Stimulated activated CD4-positive, alpha-beta T cell treated with anti-CD3 and anti-CD28 coated beads, TNF-alpha, amount 100 ng/mL, for 48 hours (primary cell): ENCODE data around the gene SUN5.

Experiments
- DNase-seq, 3 donors: peaks; one replicate each; pipeline ENCODE4 v3.0.0-alpha.2; 2020; ENCODE audit warnings: low read depth in 3 of 3

The SUN5 gene

GRCh38 chr20:32995802-32996201, 8.4 kb downstream of the SUN5 start:
- no peak for DNase-seq

DNA sequence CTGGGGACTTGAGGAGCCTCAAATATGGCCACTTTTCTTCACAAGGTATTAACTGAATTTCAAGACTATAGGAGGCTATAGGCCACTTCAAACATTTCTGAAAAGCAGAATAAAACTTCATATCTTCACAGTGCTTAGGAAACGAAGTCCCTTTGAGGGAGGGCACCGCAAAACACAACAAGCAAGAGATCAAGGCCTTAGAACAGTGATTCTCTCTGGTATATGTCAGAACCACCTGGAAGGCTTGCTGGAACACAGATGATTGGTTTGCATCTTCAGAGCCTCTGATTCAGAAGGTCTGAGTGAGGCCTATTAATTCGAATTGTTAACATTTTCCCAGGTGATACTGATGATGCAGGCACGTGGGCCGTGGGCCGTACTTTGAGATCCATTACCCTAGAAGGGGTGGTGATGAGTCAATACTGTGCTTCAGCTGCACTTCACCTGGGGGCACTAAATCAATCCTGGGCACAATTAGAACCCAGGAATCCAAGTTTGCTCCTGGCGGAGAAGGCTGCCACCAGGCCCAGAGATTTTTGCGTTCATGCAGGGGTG, 10.7 kb downstream of the SUN5 start:
- DNase-seq, result no peak

- DNase-seq, result no peak
These were observed 12.2 kb downstream of the SUN5 start for GRCh38 chr20:32991792-32992641.

DNA sequence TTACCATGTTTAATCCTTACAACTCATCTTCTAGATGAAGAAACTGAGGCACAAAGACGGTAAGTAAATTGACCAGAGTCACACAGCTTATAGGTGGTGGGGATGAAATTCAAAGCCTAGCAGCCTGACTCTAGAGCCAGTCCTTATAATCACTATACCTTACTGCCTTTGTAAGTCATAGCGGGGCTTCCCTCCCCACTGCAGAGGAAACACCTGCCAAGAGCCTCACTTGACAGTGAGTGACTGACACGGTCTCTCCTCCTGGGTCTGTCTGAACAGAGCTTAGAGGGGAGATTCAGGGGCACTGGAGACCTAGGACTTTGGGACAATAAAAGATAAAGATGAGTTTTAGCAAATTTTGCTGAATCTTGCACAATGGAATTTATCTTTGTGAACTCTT, 12.8 kb downstream of the SUN5 start:
- DNase-seq, result no peak

DNA sequence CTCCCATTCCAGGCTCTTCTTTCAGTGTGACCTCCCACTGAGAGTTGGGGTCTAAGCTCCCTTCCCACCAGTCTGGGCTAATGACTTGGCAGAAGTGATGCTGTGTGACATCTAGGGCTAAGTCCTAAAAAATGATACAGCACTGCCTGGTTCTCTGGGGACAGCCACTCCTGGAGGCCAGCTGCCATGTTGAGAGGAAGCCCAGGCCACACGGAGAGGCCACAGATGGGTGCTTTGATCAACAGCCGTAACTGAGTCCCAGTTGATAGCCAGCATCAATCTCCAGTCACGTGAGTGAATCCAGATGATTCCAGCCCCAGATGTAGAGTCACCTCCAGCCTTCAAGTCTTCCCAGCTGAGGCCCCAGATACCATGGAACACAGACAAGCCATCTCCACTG, 13.8 kb downstream of the SUN5 start:
- DNase-seq, result no peak

DNA sequence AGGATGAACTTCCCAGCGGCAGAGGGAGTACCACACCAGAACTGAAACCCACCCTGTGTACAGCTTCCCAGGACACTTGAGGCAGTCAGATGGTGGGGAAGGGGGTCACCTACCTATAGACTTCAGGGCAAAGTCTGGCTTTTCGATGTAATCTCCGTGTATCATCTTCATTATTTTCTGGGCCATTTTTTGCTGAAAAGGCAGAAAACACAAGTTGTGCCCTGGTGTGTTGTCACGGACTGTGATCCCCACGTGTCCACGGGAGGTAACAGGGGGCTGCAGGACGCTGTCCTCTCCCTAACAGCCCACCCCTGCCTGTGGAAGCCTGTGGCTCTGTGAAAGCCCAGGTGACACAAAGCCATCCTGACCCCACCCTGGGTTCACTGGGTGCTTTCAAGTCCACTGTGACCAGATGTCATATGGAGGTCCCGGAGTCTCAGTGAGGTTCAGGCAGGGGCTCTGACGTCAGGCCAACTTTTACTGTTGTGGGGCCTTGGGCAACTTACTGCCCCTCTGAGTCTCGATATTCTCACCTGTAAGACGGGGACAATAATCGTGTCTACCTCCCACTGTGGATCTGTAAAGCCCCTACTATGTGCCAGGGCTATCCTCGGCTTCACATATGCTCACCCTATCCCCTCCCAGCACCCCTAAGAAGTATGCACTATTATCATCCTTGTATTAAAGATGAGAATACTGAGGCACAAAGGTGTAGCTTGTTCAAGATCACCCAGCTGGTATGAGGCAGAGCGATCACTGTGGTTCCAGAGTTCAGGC, 14.5 kb downstream of the SUN5 start:
- no peak for DNase-seq

DNA sequence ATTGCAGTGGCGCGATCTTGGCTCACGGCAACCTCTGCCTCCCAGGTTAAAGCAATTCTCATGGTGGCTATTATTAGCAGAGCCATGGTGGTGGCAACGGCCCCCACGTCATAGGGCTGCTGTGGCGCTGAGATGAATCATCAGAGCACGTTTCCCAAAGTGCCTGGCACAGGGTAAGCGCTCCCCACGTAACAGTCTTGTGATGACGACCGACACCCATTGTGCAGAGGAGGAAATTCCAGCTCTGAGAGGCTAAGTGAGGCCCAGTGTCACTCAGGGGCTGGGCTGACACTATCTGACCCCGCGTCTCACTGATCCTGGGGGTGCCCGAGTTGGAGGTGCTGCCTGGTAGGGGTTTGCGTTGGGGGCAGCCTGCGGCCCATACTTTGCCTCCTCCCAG, 16.2 kb downstream of the SUN5 start:
- no peak for DNase-seq

GRCh38 chr20:32987044-32987825, 17.0 kb downstream of the SUN5 start:
- no peak for DNase-seq

- no peak for DNase-seq
These were observed 17.8 kb downstream of the SUN5 start for GRCh38 chr20:32986331-32986966.

DNA sequence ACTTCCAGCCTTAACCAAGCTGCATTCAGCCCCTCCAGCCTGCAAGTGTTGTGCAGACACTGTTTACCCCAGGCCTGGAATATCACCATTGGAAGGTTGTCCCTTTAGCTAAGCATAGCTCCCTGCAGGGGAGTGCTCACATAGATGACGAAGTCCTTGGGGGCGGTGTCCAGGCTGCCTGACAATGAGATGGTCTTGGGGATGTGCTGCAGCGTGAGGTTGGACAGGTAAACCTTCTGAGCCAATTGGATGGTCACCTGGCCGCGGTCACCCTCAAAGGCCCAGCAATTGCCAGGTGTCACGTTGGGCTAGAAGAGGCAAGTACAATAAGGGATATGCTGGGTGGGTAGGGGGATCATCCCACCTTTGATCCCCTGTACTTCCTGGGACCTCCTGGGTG, 18.6 kb downstream of the SUN5 start:
- no peak for DNase-seq

GRCh38 chr20:32984631-32985354, 19.4 kb downstream of the SUN5 start:
- DNase-seq, result no peak

DNA sequence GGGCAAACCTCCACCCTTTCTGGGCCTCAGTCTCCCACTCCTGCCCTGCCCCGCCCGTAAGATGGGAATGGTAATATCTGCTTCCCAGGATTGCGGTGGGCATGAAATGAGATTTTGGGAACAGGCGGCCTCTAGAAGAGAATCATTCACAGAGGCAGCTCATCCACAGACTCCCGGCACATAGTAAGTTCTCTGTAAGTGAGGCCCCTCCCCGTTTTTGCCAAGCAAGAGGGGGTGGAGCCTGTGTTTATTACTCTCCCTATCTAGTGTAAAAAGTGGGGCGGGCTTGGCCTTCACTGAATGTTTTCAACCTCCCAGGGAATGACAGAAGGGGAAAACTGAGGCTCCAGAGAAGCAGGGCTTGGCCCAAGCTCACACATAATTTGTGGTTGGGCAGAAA, 20.0 kb downstream of the SUN5 start:
- DNase-seq, result no peak

GRCh38 chr20:32983459-32984112, 20.6 kb downstream of the SUN5 start:
- DNase-seq, result no peak

DNA sequence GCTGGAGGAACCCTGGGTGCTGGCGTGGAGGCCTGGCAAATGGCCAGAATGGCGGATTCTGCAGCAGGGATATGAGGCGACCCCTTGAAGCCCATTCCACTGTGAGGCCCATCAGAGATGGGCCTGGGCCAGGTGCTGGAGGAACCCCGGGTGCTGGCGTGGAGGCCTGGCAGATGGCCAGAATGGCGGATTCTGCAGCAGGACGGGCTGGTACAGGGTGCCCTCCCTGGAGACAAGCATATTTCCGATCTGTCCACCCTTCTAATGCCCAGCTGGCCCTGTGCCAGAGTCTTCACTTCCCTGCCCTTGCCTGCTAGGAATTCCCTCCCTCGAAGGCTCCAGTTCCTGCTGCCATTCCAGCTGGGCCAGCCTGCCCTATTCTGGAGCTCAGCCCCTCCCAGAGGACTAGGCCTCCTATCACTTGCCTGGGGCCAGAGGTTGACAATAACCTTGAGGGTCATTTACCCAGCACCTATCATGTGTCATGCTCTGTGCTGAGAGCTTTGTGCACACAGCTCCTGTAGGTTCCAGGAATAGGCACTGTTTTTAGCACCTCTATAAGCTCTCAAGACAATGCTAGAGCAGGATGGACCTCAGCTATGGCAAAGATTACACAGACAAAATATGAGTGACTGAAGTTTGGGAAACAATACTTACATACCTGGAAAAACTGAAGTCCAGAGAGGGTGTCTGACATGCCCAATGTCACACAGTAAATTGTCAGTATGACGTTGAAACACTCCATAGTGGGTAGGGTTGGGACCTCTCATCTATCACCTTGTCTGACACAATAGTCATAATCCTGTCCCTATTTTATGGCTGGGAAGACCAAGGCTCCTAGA, 21.4 kb downstream of the SUN5 start:
- DNase-seq, result no peak

GRCh38 chr20:32980990-32981389, 23.2 kb downstream of the SUN5 start:
- no peak for DNase-seq

DNA sequence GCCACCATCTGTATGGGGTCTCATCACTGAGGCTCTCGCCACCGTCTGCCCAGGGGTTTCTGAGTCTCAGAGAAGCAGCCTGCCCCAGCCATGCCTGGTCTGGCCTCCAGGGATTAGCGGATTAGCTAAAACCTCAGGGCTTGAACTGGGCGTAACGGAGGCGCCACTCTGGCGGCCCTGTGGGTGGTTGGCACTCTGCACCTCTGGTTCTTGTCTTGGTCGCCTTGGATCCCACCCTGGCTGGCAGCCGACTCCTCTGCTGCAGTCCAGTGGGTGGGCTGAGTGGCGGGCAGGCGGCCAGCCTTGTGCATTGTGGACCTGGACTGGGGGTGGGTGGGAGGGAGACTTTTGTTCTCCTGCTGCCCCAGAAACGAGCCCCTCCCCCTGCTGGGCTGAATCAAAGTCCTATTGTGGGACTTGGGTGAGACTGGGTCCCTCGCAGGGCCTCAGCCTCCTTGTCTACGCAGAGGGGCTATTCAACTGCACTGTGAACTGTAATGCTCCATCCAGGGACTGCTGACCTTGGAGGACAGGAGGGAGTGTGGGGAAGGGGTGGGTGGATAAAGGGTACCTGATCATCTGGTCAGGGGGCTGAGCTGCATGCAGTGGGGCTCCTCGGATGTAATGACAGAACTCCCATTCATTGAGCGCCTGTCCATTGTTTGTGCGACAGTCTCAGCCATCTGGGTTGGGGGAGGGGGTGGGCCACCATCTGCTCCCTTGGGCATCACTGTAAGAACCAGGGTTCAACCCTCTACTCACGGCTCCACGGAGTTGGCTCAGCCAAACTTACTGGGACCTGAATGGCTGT, 23.9 kb downstream of the SUN5 start:
- no peak for DNase-seq

- no peak for DNase-seq
These were observed 24.8 kb downstream of the SUN5 start for GRCh38 chr20:32979201-32979998.

DNA sequence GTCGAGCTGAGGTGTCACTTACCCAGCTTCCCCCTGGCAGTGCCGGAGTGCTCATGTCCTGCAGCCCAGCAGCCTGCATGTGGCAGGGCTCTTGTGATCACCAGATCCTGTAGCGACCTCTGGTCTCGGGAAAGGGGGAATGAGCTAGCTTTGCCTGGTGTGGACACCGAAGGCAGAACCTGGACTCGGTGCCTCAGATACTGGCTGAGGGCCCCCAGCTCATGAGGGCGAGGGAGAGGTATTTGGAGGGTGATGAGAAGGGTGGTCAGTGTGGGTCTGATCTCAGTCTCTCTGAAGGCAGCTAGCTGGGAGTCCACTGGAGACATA, 26.3 kb downstream of the SUN5 start:
- no peak for DNase-seq
